NCI-H526 (cell line): ENCODE results near the gene CHCHD6.

Experiments
- DNase-seq, 2 experiments: peaks; one replicate each; lab custom pipeline; 2025; lab: John Stamatoyannopoulos, UW

Gene CHCHD6, protein sequence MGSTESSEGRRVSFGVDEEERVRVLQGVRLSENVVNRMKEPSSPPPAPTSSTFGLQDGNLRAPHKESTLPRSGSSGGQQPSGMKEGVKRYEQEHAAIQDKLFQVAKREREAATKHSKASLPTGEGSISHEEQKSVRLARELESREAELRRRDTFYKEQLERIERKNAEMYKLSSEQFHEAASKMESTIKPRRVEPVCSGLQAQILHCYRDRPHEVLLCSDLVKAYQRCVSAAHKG

DNA sequence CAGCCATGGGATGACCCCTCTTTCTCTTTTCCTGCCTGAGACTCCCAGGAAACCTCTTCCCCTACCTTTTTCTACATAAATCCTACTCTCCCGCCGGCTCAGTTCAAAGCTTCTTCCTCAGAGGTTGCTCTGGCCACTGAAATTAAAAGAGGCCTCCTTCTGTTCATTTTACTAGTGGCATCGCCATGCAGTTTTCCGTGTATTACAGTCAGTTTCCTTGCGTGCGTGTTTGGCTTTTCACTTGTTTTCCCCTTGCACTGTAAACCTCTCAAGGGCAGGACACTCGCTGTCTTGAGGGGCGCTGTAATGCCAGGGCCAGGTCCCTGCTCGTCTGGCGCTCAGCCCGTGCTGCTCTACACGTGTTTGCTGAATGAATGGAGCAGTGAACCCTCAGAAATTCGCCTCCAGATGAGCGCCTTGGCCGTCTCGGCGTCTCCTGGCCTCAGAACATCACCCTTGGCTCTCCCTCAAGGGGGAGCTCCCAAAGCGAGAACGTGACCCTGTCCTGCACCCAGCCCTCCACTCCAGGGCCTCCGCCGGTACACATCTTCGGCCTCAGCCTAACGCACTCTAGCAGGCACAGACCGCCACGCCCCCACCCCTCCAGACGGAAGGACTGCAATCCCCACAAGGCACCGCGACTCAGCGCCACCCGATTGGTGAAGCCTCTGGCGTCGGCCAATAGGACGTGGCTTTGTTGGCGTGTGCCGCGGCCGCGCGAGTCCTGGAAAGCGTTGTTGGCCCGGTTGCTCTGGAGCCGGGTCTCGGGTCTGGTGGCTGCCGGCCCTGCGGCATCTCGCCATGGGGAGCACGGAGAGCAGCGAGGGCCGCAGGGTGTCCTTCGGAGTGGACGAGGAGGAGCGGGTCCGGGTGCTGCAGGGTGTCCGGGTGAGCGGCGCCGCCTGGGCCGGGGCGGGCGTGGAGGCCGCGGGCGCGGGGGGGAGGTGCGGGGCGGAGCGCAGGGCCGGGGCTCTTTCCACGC is at the start of gene CHCHD6:
Gene CHCHD6 (plus strand): TSS at position 729 of the 982 bp plus-strand sequence. CDS start 73 bp downstream, at position 802.
- DNase-seq: peak; percentile 96 to 99

DNA sequence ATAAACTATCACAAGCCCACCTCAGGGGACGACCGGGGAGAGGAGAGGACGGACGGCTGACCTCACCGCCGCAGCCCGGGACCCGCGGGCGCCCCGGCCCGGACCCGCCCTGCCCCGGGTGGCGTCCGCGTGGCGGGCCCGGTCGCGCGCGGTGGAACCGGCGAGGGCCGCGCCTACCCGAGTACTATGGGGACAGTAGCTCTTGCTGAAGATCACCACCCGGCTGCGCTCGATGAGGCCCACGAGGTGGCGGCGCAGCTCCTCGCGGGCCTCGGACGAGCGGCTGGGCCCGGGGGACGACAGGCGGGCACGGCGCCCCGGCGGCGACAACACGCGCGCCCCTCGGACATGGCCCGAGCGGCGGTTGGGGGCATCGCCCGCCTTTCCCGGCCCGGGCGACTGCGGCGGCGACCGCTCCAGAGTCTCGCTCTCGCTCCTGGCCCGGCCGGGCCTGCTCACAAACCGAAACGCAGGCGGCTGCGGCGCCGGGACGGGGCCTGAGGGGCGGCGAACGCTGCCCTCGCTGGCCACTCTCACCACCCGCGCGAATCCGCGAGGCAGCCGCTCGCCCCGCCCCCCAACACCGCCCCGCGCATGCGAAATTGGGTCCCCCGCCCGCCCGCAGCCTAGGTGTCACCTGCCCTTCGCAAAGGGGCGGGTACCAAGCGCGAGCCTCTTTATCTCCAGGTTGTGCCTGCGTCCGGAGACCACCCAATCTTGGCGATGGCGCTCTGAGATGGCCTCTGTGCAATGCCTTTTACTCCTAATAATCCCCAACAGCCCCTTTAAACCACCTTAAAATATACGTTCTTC is 49.3 kb upstream of the CHCHD6 start, which contains the start of gene TXNRD3:
Gene TXNRD3 (minus strand): TSS at position 554 of the 813 bp plus-strand sequence.
- DNase-seq: peak; percentile 81 to 97

DNA sequence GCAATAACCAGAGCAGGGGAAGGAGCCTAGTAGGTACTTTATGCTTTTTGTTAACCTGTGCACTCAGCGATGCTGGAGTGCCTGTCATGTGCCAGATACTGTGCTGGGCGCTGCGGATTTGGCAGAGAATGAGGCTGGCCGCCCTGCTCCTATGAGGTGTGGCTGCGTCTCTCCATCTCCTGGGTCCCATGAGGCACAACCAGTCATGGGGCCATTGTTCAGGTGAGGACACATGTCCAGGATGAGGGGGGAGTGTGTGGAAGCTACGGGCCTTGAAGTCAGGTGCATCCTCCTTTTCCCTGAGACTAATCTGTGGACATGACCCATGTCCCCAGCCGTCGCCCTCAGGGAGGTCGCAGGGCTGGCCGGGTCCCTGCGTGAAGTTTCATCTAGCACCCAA is 48.2 kb upstream of the CHCHD6 start:
- no peak for DNase-seq

DNA sequence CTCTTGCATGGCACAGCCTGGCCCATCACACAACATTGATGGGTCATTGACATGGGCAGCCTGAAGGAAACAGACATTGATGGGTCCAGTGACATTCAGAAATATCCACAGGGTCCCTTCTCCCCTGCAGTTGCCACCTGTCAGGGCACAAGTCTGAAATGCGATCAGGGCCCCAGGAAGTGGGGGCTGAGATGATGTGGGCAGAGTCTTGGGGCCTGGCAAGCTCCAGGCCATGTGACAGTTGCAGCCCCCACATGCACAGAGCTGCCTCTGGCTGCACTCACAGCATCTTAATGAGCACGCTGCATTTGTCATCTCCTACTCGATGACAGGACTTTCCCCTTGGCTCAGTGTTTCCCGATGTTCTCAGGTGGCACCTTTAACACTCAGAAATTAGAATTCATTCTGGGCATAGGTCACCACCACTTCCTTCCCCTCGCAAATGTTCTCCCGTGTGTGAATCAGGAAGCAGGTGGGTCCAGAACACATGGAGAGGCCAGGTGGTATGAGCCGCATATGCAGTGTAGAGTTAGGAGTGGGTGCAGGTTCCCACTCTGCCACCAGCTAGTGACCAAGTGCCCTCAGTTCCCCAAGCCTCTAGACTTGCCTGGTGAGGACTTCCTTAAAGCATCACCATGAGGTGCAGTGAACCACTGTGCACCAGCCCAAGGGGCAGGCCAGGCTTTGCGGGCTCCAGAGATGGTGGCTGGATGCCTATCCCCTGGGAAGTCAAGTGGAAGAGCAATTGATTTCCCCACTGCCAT is 47.5 kb upstream of the CHCHD6 start:
- DNase-seq: no peak

DNA sequence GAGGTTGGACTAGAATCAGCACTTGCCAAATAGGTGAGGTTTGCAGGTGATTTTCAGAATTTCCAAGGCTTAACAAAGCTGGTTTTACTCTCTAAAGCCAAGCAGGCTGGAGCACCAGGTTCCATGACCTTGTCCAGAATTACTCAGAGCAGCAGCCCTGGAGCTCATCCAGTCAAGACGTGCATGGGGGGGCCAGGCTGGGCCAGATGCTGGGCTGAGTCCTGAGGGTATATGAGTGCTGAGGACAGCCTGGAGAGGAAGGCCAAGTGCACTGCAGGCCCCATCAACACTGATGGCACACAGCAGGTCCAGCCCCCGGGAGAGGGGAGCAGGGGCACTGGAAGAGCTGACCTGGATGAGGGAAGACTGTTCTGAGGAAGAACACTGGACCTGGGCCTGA is 46.1 kb upstream of the CHCHD6 start:
- DNase-seq: no peak

DNA sequence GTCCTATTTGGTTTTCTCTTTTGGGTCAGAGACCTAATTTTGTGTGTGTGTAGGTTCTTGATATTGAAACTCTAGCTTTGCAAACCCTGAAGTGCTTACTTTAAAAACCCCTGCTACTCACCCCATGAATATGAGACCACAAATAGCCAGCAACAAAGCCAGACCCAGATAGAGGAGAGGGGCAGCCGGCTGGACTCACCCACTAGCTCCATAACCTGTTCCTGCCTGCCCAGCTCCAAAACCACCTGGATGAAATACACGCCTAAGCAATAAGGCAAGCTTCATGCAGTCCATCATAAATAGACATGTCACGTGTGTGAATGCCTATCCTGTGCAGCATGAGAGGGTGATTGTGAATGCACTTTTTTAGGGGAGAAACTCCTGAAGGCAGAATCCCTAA is 45.5 kb upstream of the CHCHD6 start:
- DNase-seq: no peak

DNA sequence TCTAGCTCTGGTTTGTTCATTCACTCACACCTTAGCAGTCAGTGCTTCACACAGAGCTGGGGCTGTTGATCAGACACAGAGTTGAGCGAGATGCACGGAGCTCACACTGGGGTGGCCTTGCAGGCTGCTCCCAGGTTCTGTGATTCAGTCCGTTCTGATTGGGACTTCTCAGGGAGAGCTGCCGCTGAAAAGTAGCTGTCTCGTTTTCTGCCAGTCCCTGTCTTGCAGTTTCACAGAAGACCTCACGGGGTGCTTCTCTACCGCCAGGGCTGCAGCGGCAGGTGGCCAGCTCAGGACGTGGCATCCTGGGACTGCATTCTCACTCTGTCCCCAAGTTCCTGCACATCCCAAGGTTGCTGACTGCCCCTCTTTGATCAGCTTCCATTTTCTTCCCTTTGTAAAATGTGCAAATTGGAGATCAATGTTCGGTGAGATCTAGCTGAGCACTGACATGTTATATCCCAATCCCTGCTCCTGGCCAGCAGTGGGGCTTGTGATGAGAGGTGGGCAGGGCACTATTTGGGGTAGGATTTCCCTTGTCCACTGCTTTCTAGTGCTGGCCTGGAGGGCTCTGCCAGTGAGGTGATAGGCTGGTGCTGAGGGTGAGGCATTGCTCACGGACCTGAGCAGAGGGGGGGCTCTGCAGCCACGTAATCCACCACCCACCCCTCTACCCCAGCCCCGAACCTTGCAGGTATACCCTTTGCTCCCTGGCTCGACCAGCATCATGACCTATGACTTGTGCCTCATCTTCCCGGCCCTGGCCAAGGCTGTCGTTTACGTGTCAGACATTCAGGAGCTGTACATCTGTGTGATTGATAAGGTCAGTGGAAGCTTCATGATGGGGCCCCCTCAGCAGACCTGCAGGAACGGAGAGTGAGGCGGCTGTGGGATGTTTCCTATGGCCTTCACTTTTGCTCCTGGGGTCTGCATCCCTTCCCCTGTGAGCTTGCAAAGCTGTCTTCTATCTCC is 43.8 kb upstream of the CHCHD6 start:
- peak; percentile 41 to 78 for DNase-seq

DNA sequence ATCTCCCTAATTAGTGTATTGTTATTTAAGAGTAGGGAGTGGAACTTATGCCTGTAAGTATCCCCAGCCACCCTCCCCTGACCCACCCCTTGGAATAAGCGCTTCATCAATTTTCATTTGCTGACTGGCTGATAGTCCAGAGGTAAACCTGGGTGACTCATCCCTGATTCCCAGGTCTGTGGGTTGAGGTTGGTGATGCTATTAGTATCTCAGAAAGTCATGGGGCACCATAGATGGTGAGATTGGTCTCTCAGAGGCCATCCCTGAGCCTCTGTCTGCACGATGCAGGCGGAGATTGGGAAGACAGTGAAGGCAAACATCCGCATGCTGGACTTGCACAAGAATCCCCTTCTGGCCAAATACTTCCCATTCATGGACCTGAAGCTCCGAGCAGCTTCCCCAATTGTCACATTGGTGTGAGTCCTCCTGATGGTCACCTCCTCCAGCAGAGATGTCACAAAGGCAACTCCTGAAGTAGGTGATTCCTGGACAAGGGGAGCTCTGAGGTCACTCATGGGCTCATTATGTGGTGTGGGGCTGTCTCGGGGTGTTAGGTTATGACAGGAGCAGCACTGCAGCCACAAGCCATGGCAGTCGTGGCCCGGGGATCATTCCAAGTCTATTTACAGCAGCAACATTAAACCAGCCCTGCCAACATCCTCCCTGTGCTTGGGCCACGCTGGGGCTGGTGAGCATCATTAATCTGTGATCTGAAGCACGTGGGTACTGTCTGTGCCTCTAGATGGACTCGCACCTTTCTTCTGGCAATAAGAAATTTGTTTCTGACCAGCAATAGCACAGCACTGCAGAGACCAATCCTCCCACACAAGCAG is 42.3 kb upstream of the CHCHD6 start:
- no peak for DNase-seq

DNA sequence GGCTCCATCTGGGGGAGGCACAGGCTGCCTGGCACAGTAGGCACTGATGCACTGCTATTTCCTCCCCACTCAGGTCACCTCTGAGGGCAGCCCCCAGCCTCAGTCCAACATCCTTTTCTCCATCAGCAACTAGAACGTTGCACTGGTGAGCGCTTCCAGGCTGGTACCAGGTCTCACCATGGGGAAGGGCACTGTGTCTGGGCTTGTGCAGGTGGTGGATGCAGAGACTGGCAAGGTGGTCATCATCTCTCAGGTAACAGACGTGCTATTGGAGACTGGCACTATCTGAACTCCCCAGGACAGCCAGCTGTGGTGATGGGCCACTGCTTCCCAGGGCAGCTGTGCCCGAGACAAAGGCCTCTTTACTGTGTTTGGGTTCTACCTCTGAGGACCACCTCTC is 40.8 kb upstream of the CHCHD6 start:
- DNase-seq: no peak

DNA sequence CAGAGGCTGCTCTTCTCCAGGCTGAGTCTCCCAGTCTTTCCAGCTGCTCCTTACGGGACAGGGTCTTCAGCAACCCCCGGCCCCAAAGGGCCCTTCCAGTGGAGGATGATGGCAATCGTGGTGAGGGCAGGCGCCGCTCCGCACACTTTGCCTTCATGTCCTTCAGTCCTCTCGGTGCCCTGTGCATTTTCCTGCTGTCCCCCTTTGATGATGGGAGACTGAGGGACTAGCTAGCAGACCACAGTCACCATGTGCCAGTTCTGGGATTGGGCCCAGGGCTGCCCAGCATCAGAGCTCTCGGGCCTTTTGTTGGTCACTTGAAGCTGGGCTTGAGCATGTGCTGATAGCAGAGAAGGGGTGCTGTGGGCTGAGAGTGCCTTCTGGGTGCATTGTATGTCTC is 40.3 kb upstream of the CHCHD6 start:
- no peak for DNase-seq

DNA sequence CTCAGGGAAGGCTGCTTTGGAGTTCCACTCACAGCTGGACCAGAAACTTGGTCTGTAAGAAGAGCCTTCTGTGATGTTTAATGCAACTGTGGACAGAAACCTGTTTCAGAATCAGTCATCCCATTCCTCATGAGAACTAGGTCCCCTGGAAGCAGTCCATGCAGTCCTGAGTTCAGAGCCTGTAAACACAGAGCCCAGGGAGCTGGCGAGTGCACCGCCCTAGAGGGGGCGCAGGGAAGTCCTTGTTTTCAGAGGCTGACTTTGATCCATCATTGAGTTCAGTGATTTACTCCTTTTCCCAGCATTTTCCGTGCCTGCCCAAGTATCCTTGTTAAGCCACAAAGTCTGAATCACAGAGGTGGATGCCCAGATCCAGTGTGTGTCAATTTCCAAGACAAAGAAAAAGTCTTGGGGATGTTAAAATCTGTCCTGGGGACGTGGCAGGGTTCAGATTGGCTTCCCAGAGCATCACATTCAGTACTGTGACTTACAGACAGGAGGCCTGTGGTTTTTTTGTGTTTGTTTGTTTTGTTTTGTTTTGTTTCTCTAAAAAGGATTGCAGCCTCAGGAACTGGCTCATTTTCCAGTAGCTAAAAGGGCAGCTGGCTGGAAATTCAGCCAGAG is 39.3 kb upstream of the CHCHD6 start:
- DNase-seq: no peak

DNA sequence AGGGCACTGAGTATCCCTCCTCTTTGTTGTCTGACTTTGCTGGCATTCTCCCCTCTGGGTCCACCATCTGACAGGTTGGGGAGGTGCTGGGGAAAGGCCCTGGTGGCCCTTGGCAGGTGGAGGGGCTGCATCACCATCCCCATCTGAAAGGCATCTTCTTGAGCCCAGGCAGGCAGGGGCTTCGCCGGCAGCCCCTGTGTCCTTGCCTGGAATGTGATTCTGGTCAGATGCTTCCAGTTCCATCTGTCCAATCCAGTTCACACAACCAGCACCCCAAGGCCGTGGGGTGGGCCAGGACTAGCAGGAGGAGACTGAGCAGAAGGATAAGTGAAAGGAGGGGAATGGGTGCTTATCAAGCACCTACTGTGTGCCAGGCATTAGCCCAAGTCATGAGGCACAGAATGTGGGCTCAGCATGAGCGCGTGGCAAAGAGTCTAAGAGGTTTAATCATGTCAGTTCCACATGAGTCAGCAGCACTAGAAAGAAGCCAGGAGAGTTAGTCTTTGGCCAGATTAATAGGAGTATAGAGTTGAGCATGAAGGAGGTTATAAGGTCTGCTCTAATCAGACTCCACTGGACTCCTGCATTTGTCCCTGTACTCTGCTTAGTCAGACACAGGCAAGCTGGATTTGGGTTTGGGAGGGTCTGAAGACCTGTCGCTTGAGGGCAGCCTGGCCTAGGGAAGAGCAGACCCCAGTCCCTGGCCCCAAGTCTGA is 38.7 kb upstream of the CHCHD6 start:
- DNase-seq: no peak

DNA sequence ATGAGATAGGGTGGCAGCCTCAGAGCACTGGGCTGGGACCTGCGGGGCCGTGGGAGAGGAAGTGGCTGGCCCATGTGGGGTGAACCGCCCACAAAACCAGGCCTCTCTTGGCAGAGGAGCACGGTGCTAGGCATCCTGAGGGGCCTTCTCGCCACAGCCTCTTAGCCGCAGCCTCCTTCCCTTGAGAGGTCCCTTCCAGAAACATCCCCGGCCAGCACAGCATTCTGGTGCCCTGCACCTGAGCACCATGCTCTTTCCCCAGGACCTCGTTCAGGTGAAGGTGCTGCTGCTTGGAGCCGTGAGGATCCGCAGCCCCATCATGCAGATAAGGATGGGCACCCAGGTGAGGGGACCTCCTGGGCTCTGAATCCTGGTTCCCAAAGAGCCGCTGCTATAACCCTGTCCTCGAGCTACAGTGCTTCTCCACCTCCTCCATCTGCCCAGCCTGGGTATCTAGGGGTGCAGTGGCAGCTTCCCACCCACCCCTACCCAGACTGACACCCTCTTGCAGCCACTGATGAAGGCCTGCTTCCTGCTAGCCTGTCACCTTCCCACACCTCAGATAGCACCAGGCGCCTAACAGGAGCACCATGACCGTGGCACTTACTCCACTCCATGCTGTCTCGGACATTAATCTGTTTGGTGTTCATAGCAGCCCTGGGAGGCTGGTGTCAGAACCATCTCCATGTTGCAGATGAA is 37.9 kb upstream of the CHCHD6 start:
- no peak for DNase-seq

DNA sequence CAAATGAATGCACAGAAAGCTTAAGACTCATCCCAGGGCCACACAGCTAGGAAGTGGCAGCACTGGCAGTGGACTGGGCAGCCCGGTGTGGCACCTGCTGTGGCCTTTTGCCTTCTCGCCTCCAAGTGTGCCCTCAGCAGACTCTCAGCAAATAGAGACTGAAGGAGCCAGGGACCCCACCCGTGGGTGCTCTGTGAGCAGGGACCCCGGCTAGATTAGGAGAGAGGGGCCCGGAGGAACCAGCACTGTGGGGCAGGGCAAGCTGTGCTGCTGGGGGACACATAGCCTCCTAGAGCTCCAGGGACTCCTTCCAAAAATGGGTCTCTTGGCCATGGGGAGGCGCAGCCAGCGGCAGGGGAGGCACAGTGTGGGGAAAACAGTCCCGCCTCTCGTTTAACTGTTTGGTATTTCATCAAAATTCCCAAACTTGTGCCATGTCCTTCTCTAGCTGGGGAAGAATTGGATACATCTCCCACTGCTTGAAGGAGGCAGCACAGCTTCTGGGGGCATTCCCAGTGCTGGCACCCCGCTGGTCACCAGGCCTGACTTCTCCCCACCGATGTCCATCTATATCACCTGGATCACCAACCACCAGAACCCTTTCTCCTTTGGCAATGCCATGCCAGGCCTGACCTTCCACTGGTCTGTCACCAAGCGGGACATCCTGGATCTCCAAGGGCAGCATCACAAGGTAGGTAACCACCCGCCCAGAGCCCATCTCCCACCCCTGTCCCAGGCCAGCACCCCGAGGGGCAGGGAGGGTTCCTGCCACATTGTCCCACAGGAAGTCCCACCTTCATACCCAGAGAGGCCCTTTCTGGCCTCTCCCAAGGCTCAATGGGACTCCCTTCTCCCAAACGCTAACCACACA is 37.1 kb upstream of the CHCHD6 start:
- no peak for DNase-seq

DNA sequence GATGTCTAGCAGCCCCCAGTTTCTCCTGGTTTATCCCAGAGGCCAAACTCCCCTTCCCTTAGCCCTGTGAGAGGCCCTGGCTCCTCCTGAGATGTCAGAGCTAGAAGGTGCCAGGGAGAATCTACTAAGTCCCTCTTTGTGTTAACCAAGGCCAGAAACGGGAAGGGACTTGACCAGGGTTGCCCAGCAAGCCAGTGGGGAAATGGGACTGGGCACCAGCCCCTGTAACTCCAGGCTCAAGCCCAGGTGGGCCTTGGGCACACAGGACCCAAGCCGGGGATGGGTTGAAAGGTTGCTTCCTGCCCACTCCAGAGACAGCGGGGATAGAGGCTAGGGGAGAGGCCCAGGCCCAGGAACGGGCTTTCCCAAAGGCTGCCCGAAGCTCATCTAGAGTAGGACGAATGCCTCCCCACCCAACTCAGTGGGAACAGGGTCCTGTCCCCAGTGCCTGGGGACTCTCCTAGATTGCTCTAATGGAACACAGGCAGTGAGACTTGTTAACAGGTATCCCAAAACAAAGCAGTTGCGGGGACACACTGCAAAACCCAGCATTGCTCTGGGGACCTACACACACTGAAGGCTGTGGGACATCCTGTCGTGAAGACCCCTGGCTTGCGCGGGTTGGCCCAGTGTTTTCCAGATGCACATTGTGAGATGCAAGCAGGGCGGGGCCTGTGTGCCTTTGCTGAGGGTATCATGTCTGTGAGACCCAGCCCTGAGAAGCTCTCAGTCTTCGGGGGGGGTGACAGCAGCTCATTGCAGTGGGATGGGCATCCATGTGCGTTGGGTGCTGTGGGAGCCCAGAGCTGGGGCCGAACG is 36.2 kb upstream of the CHCHD6 start:
- no peak for DNase-seq
